GM21390 (cell line): ENCODE measurements around the gene PIK3R5.

Experiments
- ATAC-seq: cut with Tn5 transposase; IDR thresholded peaks from one replicate; pipeline ENCODE4 v1.9.1; 2021; ENCODE audit not compliant: unreplicated experiment

The PIK3R5 gene

DNA sequence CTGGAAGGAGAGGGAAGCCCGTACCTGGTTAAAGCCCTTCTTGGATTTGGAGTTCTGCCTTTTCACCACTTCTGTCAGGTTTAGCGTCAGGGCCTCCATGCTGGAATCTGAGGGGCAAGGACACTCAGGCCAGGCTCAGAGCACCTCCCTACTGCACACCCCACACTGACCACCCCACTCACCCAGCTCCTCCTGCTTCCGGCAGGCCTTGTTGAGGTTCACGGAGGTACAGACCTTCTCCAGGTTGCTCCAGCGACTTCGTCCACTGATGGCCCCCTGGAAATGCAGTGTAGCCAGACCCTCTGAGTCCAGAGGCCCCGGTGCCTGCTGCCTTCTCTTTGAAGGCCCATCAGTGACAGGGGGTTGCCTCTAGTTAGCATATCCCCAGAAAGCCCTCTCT lies 83.9 kb downstream of the PIK3R5 start:
- ATAC-seq: no peak

GRCh38 chr17:8880466-8880865 lies 85.0 kb downstream of the PIK3R5 start:
- no peak for ATAC-seq

DNA sequence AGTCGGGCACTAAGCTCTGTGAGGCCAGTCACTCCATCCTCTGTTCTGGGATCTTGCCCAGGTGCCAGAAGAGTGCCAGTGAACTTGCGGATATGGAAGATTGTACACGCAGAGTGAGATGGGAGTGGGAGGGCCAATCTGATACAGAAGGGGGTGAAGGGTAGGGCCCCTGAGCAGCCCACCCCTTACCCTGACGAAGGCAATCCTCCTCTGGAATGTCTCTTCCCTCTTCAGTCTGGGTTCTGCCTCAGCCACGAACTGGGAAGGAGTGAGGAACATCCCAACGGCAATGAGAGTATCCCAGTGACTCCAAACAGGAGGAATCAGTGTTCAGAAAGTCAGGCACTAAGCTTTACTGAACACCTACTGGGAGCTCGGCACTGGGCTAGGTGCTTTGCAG lies 86.1 kb downstream of the PIK3R5 start:
- no peak for ATAC-seq

- no peak for ATAC-seq
Measured at GRCh38 chr17:8877984-8878383, 87.5 kb downstream of the PIK3R5 start.

DNA sequence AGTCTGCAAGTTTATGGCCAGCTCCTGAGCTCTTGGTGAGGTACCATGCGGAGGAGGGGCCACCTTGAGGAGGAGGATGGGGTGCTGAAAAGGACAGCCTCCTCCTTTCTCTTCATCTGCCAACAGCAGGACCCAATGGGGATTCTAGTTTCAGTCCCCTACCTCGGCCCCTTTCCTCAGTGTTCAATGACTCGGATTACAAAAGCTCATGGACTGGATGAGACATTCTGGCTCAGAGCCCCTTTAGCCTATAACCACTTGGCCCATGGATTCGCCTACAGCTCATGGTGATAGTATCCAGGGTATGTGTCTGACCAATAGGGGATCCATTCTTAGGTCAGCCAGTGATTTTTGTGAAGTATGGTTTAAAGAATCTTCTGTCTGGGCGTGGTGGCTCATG lies 89.5 kb downstream of the PIK3R5 start:
- ATAC-seq: no peak

DNA sequence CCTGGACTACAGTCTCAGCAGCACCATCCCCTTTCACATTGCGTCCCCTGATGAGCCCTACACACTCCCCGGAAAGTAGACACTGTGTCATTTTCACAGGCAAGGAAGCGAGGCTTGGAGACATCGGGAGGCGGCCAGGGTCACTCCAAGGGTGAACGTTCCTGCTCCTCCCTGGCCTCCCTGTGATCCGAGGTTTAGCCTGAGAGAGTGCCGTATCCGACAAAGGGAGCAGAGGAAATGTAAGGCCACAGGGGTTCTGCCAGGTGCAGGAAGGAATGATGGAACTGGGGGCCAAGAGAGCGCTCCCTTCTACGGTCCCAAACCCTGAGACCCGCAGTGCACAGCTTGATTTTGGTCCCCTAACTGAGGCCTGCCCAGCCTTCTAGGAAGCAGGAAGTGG lies 90.1 kb downstream of the PIK3R5 start:
- ATAC-seq: no peak

DNA sequence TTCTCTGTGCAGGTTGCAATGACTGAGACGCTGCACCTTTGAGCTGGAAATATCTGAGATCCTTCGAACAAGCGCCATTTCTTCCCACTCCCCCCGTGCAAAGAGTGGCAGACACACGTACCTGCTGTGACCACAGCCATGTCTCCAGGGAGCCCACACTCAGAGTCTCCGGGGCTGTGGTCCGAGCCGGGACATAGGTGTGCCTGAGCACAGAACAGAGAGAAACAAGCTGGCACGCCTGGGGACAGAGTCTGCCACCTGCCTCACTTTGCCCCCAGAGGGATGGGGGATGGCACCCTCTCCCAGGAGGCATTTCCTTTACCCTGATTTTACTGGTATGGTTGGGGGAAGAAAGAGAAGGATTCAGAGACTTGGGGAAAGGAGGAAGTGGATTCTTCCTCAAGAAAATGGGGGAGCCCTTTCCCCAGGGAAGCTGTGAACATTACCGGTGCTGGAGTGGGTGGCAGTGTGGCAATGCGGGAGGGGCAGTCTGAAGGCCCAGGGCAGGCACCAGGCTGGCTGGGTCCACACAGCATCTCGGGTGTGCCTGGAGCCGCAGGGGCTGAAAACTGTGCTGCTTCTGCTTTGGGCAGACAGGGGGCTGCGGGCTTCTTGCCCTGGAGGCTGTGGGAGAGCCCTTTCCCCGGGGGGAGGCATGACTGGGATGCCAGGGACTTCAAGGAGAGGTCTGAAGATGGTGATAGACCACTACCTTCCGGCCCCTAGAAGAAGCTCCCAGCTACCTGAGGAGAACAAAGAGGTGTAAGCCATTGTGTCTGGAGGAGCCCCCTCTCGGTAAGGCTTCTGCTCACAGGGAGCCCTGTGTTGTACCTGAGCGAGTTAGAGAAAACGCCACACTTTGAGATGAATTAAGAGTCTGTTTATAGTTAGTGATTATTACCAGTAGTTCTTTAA lies 91.4 kb downstream of the PIK3R5 start:
- ATAC-seq: no peak

GRCh38 chr17:8872705-8873435 lies 92.6 kb downstream of the PIK3R5 start:
- ATAC-seq: no peak

GRCh38 chr17:8872036-8872704 lies 93.3 kb downstream of the PIK3R5 start:
- no peak for ATAC-seq

- ATAC-seq: no peak
Measured at GRCh38 chr17:8871081-8871581, 94.4 kb downstream of the PIK3R5 start.

GRCh38 chr17:8870406-8871040 lies 95.0 kb downstream of the PIK3R5 start:
- no peak for ATAC-seq

GRCh38 chr17:8869114-8869815 lies 96.2 kb downstream of the PIK3R5 start:
- ATAC-seq: no peak

- no peak for ATAC-seq
Measured at GRCh38 chr17:8868529-8868951, 97.0 kb downstream of the PIK3R5 start.

- ATAC-seq: no peak
Measured at GRCh38 chr17:8868092-8868491, 97.4 kb downstream of the PIK3R5 start.

DNA sequence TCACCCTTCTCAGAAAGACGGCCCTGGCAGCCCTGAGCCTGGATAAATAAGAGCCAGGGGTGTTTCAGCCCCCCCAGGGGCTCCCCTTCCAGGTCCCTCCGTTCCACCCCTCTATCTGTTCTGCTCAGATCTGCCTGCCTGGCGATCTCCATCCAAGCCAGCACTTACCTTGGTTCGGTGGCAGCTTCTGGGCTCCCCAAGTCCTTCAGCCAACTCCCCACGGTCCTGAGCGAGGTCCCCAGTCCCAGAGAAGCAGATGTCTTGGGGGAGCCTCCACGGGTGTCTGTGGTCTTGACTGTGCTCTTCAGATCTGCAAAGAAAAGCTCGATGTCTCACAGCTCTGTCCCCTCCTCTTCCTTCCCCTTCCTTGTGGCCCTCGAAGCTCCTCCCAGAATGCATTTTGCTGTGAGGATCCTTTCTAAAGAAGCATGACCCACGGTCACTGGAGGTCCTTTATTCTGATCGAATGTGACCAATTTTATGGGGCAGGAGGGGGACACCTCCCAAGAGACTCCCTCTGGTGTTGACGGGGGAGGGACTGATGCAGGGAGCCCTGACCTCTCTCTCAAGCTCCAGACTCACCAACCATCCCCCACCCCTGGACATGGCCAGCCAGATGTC lies 98.0 kb downstream of the PIK3R5 start, which contains the start of gene PIK3R6:
TSS of gene PIK3R6 (minus strand) at position 314 of the 621 bp plus-strand sequence. CDS start 17,880 bp downstream, outside the sequence.
- ATAC-seq: no peak

DNA sequence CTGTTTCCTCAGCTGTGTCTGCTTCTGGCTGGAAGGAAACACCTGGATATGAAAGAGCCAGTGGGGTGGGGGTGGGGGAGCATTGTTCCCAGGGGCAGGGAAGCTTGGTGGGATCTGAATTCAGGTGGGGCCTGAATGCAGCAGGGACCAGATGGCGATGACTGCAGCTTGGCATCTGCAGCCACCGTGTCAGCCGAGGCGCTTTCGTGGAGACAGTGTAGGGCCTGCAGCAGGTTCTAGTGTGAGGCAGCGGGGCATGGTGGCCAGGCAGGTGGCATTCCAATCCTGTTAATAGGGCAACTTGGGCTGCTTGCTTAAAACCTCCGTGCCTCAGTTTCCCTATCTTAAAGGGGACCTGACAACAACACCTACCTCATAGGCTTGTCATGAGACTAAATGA lies 99.7 kb downstream of the PIK3R5 start:
- no peak for ATAC-seq

DNA sequence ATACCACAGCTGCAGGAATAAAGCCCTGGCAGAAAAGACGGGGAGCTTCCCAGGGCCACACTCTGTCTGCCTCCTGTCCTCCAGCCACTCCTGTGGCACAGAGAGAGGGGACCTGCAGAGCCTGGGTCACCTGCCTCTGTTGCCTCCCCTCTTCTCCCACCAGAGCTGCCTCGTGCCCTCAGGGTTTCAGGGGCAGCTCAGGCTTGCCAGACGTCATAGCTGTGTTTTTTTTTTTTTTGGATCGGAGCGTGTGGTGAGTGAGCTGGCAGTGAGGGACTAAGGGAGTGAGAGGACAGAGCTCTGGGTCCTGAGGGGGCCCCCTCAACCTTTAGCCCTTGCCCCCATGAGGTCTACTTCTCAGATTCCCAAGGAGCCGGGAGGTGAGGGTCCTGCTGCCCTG lies 100.1 kb downstream of the PIK3R5 start:
- ATAC-seq: no peak

- no peak for ATAC-seq
Measured at GRCh38 chr17:8862213-8863056, 103.1 kb downstream of the PIK3R5 start.
